Measurements from ENCODE around the gene NFIX.

DNA sequence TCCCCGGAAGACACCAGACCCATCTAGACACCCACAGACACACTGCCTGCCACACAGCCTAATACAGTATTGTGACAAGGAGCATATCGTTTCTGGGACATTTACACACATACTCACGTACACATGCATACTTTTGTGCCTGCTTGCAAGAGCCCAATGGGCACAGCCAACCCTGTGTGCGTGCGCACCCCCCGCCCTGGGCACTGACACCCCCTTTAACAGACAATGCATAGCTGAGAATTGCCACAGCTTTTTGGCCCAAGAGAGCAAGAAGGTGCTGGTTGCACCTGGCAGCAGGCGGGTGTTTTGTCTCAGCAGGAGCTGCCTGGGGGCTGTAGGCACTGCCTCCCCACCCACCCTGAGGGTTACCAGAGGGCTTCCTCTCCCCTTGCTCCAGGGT is 1.7 kb upstream of the NFIX start:
- TF ChIP-seq, protein P1, sequence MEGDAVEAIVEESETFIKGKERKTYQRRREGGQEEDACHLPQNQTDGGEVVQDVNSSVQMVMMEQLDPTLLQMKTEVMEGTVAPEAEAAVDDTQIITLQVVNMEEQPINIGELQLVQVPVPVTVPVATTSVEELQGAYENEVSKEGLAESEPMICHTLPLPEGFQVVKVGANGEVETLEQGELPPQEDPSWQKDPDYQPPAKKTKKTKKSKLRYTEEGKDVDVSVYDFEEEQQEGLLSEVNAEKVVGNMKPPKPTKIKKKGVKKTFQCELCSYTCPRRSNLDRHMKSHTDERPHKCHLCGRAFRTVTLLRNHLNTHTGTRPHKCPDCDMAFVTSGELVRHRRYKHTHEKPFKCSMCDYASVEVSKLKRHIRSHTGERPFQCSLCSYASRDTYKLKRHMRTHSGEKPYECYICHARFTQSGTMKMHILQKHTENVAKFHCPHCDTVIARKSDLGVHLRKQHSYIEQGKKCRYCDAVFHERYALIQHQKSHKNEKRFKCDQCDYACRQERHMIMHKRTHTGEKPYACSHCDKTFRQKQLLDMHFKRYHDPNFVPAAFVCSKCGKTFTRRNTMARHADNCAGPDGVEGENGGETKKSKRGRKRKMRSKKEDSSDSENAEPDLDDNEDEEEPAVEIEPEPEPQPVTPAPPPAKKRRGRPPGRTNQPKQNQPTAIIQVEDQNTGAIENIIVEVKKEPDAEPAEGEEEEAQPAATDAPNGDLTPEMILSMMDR (IDR thresholded peaks at IDR 0.05): no peak
- no peak for TF ChIP-seq POLR2A (IDR thresholded peaks at IDR 0.05)

Measured in tibial nerve (tissue), 3 donors.